DOHH2 (cell line): Measurements from ENCODE around the gene RBPJ.

Experiments used
- H3F3A ChIP-seq: fragments of 200-600 bp; sonication (generic), shearing (Covaris generic); 2 replicates; pipeline ENCODE4 v1.6.0; 2016; ENCODE audit warnings: antibody characterized with exemption, mild to moderate bottlenecking; ENCODE audit not compliant: control insufficient read depth, insufficient read depth
- H3K27ac ChIP-seq: fragments of 200-600 bp; sonication (generic); 2 replicates; pipeline ENCODE4 v1.5.1; 2014; ENCODE audit warnings: low read depth, mild to moderate bottlenecking, low read length, moderate library complexity
- H3K27me3 ChIP-seq: fragments of 200-600 bp; sonication (generic); 2 replicates; pipeline ENCODE4 v1.6.1; 2014; ENCODE audit warnings: mild to moderate bottlenecking, low read length, mixed read lengths; ENCODE audit not compliant: control insufficient read depth
- H3K36me3 ChIP-seq: fragments of 200-600 bp; sonication (generic); 2 replicates; pipeline ENCODE4 v1.6.1; 2014; ENCODE audit warnings: mild to moderate bottlenecking, low read length, moderate library complexity, mixed read lengths; ENCODE audit not compliant: control insufficient read depth
- H3K4me1 ChIP-seq: fragments of 200-600 bp; sonication (generic); 2 replicates; pipeline ENCODE4 v1.6.1; 2014; ENCODE audit warnings: mild to moderate bottlenecking, low read length, mixed read lengths; ENCODE audit not compliant: control insufficient read depth
- H3K4me2 ChIP-seq: fragments of 200-600 bp; sonication (generic); 2 replicates; pipeline ENCODE4 v1.6.0; 2014; ENCODE audit warnings: mild to moderate bottlenecking, low read length, moderate library complexity
- H3K4me3 ChIP-seq: fragments of 200-600 bp; sonication (generic); 2 replicates; pipeline ENCODE4 v1.5.1; 2014; ENCODE audit warnings: mild to moderate bottlenecking, low read length, mixed read lengths
- H3K79me2 ChIP-seq: fragments of 200-600 bp; sonication (generic); 2 replicates; pipeline ENCODE4 v1.6.1; 2014; ENCODE audit warnings: mild to moderate bottlenecking, low read length, mixed read lengths; ENCODE audit not compliant: control insufficient read depth
- H3K9me2 ChIP-seq: fragments of 200-600 bp; sonication (generic); replicated peaks from 2 replicates; pipeline ENCODE4 v1.6.1; 2014; ENCODE audit warnings: mild to moderate bottlenecking, low read length, mixed read lengths; ENCODE audit not compliant: control insufficient read depth
- H3K9me3 ChIP-seq: fragments of 200-600 bp; sonication (generic); 2 replicates; pipeline ENCODE4 v1.6.1; 2014; ENCODE audit warnings: antibody characterized with exemption, low read length, mixed read lengths; ENCODE audit not compliant: control insufficient read depth, insufficient read depth
- H4K20me1 ChIP-seq: fragments of 200-600 bp; sonication (generic); 2 replicates; pipeline ENCODE4 v1.6.0; 2014; ENCODE audit warnings: low read depth, mild to moderate bottlenecking, antibody characterized with exemption, low read length, moderate library complexity; ENCODE audit not compliant: control insufficient read depth, insufficient read depth
- EZH2phosphoT487 ChIP-seq: fragments of 200-600 bp; sonication (generic); IDR thresholded peaks from 2 replicates; pipeline ENCODE4 v1.6.1; 2017; ENCODE audit warnings: borderline replicate concordance, mild to moderate bottlenecking, antibody characterized with exemption, low read length, moderate library complexity, mixed read lengths
- TF ChIP-seq, protein P1 (sequence below): fragments of 200-600 bp; sonication (generic); IDR thresholded peaks from one replicate; pipeline ENCODE4 v1.5.1; 2014; ENCODE audit warnings: antibody characterized with exemption, mild to moderate bottlenecking, low read depth, low read length; ENCODE audit not compliant: poor library complexity, severe bottlenecking

Gene RBPJ

GRCh38 chr4:26418107-26418506, 97.3 kb downstream of the RBPJ start:
- Histone ChIP-seq H3K4me2 (no peak overlapping the region), H3K4me3 (no peak overlapping the region), H3K9me3 (no peaks in the 10 kb centered on the region), H3K79me2 (no peaks in the 10 kb centered on the region), H3K36me3 (peaks cover 39% of the 10 kb centered on the region), H3K27ac (no peak overlapping the region), H3K9me2 (no peaks in the 10 kb centered on the region), H3K4me1 (no peaks in the 10 kb centered on the region), H4K20me1 (no peaks in the 10 kb centered on the region), H3F3A (no peaks in the 10 kb centered on the region), H3K27me3 (no peaks in the 10 kb centered on the region)
- TF ChIP-seq EZH2phosphoT487: no peak
- TF ChIP-seq, protein P1, sequence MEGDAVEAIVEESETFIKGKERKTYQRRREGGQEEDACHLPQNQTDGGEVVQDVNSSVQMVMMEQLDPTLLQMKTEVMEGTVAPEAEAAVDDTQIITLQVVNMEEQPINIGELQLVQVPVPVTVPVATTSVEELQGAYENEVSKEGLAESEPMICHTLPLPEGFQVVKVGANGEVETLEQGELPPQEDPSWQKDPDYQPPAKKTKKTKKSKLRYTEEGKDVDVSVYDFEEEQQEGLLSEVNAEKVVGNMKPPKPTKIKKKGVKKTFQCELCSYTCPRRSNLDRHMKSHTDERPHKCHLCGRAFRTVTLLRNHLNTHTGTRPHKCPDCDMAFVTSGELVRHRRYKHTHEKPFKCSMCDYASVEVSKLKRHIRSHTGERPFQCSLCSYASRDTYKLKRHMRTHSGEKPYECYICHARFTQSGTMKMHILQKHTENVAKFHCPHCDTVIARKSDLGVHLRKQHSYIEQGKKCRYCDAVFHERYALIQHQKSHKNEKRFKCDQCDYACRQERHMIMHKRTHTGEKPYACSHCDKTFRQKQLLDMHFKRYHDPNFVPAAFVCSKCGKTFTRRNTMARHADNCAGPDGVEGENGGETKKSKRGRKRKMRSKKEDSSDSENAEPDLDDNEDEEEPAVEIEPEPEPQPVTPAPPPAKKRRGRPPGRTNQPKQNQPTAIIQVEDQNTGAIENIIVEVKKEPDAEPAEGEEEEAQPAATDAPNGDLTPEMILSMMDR: no peak

GRCh38 chr4:26418850-26419249, 98.0 kb downstream of the RBPJ start:
- H3K36me3 ChIP-seq: peaks cover 45% of the 10 kb centered on the region
- H3K27me3 ChIP-seq: no peaks in the 10 kb centered on the region
- no peaks in the 10 kb centered on the region for H3K4me1 ChIP-seq
- no peaks in the 10 kb centered on the region for H4K20me1 ChIP-seq
- H3F3A ChIP-seq: no peaks in the 10 kb centered on the region
- no peaks in the 10 kb centered on the region for H3K9me2 ChIP-seq
- no peak overlapping the region for H3K4me2 ChIP-seq
- TF ChIP-seq, protein P1: no peak
- TF ChIP-seq EZH2phosphoT487: no peak
- no peaks in the 10 kb centered on the region for H3K79me2 ChIP-seq
- no peaks in the 10 kb centered on the region for H3K9me3 ChIP-seq
- H3K27ac ChIP-seq: no peak overlapping the region
- no peak overlapping the region for H3K4me3 ChIP-seq

GRCh38 chr4:26420438-26420837, 99.6 kb downstream of the RBPJ start:
- Histone ChIP-seq H3K27ac (no peak overlapping the region), H3K4me1 (no peaks in the 10 kb centered on the region), H3F3A (no peaks in the 10 kb centered on the region), H4K20me1 (no peaks in the 10 kb centered on the region), H3K4me2 (no peak overlapping the region), H3K79me2 (no peaks in the 10 kb centered on the region), H3K4me3 (no peak overlapping the region), H3K36me3 (peaks cover 51% of the 10 kb centered on the region), H3K27me3 (no peaks in the 10 kb centered on the region), H3K9me3 (no peaks in the 10 kb centered on the region), H3K9me2 (no peaks in the 10 kb centered on the region)
- no peak for TF ChIP-seq EZH2phosphoT487
- TF ChIP-seq, protein P1: no peak

- Histone ChIP-seq H3K4me3 (no peak overlapping the region), H3F3A (no peaks in the 10 kb centered on the region), H3K4me2 (no peak overlapping the region), H3K9me2 (no peaks in the 10 kb centered on the region), H3K9me3 (no peaks in the 10 kb centered on the region), H4K20me1 (no peaks in the 10 kb centered on the region), H3K27ac (no peak overlapping the region), H3K79me2 (no peaks in the 10 kb centered on the region), H3K27me3 (no peaks in the 10 kb centered on the region), H3K4me1 (no peaks in the 10 kb centered on the region), H3K36me3 (peaks cover 51% of the 10 kb centered on the region)
- no peak for TF ChIP-seq EZH2phosphoT487
- TF ChIP-seq, protein P1: no peak
These were observed 100.1 kb downstream of the RBPJ start for GRCh38 chr4:26420913-26421312.
